ENCODE data around the gene PPP1R3G.

Gene PPP1R3G

DNA sequence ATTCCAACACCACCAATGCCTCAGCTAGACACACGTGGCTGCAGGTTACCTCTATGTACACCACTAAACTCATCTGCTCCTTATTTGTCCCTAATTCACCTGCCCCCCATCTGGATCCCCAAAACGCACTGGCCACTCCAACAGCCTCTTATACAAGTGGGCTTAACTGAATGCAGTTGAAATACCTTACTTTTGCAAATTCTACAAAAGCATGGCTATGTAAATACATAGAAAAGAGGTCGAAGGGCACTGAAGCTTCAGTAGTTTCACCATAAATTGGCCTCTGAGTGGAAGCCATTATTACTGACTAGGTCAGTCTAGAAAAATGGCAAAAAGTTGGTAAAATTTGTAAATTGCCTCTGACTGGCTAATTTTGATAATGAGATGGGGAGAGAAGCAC lies 11.1 kb upstream of the PPP1R3G start:
- no peak for DNase-seq

DNA sequence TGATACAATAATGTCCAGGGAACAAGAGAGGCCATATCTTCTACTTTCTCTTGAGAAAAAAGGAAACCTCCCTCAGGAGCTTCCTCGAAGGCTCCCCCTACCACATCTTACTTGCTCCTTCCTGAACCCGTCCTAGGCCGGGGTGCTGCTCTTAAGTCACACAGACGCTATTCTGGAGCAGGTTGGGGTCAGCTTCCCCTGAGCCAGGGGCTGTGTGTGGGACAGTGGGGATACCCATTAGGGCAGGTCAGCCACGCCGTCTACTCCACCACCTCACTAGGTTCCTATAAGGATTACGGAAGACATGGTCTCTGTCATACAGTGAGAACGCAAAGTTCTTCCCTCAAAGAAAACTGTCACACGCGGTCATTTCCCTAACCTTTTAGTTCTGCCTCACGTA lies 8.2 kb upstream of the PPP1R3G start:
- DNase-seq = no peak

DNA sequence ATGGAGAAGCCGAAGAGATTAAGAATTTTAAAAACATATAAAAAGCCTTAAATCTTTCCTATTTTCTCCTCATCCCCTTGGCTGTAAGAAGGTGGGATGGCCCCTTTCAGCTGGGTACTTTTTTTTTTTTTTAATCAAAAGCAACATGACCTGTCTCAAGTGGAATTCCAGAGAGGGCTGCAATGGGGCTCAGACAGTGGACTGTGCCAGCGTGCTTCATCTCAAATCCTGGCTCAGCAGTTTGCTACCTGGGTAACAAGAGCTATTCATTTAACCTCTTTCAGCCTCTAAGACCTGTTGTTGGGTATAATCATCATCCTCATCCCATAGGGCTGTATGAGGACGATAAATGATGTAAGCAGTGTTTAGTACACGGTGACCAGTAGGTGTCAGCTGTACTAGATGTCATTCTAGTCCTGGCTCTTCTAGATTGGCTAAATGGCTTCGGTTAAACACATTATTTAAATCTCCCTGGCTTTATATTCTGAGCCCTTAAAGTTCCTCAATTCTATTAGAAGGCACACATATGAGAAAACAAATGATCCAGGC lies 6.9 kb upstream of the PPP1R3G start:
- no peak for DNase-seq

DNA sequence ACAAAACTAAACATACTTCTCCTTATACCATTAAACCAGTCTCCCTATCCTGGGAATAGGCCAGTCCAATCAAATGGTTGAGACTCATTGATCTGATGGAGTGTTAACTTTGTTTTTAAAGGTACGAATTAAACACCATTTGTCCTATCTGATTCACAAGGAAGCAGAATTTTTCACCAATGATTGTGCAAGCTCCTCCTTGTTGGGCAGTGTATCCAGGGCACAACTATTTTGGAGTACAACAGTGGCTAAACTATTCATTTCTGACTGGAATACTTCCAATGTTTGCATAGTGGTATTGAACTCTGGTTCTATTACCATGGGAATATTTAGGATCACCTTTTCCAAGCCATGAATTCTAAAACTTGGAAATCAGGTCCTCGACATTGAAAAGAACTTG lies 5.4 kb upstream of the PPP1R3G start:
- no peak for DNase-seq

DNA sequence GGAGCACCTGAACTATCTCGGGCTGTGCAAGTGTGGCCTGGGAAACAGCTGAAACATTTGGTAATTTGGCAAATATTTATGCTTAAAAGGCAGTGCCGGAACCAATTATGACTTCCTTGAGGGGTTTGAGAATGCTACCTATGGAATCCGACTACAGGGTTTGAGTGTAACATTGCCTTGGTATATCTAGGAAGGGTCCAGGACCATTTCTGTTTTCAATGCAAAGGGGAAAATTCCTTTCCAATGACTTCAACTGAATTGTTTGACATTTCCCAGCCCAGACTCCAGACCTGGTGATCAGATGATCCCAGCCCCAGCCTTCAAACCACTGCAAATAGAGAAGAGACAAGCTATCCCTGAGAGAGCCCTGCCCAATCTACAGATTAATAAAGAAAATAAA lies 4.6 kb upstream of the PPP1R3G start:
- no peak for DNase-seq

DNA sequence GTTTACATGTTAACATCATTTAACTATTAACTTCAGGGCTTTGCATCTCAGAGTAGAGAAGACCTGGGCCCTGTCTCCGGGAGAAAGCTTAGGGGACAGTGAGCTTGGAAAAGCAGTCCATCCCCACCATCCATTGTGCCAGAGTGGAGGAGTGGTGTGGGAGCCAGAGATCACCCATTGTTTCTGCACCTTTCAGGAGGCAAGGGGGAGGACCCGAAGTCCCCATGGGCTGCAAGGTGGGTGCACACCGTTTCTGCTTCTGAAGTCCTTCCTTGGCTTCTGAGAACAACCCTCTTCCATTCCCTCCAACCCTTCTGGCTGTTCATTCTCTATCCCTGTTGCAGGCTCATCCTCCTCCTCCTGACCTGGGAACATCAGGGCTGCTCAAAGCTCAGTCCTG lies 4.0 kb upstream of the PPP1R3G start:
- no peak for DNase-seq

DNA sequence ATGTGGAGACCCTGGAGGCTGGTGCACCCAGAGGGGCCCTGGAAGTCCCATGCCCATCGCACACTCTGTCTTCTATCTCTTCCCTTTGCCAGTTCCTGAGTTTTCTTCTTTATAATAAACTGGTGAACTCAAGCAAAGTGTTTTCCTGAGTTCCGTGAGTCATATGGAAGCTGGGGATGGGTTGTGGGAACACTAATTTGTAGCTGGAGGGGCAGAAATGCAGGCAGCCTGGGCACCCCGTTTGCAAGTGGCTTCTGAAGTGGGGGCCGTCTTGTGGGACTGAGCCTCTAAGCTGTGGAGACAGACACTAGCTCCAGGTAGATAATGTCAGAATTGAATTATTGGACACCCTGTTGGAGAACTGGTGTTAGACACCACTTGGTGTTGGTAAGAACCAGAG lies 3.2 kb upstream of the PPP1R3G start:
- no peak for DNase-seq

DNA sequence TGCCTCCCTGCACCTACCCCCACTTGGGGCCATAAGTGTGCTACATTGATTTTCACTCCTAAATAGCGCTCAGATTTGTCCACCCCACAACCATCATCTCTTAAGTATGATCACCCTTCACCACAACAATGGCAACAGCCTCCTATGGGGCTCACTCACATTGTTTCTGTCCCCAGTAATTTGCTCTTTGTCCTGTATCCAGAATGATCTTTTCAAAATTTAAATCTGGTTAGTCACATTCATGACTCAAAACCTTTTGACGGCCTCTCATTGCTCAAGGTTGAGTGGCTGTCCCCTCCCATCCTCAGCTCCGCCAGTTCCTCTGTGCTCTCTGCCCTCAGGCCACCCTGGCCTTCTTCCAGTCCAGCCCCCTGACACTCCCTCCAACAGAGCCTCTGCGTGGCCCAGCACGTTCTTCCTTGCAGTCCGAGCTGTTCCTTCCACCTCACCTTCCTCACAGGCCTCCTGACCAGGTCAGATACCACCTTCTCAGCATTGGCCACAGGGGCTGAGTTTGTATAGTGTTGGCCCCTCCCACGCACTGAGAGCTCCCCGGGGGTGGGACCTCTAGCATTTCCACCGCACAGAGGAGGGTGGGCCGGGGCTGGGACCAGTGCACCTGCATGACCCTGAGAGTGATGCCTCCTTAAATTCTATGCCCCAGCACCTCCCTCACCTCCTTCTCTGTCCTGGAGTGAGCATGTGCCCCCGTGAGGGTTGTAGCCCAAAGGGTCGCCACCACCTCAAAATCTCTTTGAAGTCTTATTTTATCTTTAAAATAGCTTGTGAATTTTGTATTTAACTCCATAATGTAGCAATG lies 2.4 kb upstream of the PPP1R3G start:
- no peak for DNase-seq

DNA sequence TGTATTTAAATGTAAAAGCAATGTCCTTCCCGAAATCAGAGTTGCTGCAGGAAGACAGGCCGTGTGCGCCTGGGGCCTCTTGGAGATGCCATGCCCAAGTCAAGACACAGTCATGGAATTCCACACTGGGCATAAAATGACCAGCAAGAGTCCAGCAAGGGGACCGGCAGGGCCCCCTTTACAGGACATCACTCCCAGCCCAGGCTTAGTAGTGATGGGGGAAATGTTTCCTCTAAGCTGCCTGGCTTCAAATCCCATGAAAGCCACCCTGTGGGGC lies 1.9 kb upstream of the PPP1R3G start:
- no peak for DNase-seq

DNA sequence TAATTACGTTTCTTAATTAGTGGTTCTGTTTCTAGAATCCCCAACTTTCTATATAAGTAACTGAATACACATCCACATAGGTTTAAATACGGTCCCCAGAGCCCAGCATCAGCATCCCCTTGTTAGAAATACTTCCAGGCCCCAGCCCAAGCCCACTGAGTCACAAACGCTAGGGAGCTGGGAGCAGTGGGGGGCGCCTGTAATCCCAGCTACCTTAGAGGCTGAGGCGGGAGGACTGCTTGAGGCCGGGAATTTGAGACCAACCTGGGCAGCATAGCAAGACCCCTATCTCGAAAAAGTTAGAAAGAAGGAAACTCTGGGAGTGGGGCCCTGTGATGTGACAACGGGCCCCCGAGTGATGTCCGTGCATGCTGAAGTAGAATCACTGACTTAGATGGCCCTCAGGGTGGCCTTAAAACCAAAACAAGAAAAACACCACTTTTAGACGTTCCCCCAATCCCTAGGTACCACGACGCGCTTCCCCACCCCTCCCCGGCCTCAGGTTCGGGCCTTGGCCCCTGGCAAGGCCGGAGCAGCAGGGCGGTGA lies 1.3 kb upstream of the PPP1R3G start:
- DNase-seq = no peak

DNA sequence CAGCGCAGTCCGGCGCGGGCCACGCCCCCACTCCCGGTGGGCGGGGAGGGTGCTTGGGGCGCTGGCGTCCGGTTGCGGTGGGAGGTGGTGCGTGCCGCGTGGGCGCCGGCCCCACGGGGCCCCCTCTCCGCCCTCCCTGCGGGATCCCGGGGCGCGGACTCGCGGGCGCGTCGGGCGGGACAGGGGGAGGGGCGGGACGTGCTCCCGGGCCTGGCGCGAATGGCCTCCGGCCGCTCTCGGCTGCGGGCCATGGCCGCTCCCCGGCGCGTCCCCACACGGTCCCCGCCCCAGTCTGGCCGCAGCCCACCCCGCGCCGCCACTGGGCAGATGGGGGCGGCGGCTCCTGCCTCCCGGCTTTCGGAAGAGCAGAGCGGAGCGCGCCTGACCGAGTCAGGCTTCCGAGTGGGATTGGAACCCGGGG lies 771 bp upstream of the PPP1R3G start:
- no peak for DNase-seq

DNA sequence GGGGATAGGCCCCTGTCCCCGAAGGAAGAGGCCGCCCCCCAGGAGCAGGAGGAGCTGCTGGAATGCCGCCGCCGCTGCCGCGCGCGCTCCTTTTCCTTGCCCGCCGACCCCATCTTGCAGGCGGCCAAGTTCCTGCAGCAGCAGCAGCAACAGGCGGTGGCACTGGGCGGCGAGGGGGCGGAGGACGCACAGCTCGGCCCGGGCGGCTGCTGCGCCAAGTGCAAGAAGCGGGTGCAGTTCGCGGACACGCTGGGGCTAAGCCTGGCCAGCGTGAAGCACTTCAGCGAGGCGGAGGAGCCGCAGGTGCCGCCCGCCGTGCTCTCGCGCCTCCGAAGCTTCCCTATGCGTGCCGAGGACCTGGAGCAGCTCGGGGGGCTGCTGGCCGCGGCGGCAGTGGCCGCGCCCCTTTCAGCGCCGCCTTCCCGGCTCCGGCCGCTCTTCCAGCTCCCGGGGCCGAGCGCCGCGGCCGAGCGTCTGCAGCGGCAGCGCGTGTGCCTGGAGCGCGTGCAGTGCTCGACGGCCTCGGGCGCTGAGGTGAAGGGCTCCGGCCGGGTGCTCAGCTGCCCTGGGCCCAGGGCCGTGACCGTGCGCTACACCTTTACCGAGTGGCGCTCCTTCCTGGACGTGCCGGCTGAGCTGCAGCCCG lies 630 bp downstream of the PPP1R3G start:
- no peak for DNase-seq

DNA sequence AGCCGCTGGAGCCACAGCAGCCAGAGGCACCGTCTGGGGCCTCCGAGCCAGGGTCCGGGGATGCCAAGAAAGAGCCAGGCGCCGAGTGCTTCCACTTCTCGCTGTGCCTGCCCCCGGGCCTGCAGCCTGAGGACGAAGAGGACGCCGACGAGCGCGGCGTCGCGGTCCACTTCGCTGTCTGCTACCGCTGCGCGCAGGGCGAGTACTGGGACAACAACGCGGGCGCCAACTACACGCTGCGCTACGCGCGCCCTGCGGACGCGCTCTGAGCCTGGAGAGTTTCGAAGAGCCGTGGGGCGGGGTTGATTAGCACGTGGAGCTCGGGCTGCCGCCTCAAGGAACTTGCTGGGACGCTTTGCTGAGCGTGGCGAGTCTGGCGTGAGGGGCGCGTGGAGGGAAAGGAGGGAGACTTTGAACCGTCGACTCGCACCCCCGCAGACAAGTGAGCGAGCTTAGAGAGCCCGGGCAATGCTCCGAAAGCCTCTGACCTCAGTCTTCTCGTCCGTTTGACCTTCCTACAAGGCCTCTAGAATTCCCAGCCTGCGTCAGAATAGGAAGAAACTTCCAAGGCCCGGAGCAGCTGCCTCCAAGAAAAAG lies 1.3 kb downstream of the PPP1R3G start:
- no peak for DNase-seq

DNA sequence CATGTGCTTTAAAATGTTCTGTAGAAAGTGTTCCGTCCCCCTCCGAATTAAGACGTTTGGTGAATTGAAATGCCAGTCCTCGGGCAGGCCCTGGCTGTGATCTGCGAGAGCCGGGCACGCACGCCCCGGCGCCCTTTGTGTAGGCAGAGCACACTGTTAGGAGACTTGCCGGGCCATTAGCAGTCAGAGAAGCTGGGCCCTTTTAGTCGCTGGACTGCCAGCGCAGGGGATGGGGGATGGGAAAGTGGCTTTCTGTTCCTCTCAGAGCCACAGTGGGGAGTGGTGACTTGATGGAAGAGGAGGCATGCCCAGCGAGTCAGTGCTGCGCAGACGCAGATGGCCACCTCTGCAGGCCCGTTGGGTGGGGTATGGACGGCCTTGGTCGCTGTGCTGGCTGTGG lies 2.2 kb downstream of the PPP1R3G start:
- no peak for DNase-seq

DNA sequence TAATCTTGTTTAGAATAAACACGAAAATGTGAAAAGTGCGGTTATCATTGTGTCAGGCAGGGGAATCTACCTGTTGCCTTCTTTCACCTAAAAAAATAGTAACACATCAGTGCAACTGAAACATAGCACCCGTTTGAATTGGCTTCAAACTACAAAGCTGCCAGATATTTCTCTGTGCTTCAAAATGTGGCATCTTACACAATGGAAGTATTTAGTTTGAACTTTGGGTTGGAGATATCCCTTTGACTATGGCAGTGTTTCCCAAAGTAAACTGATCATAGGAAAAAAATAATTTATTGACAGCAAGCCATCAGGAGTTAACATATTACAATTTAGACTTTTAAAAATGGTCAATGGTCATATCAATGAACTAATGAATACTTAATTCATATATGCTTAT lies 3.6 kb downstream of the PPP1R3G start:
- DNase-seq = no peak

DNA sequence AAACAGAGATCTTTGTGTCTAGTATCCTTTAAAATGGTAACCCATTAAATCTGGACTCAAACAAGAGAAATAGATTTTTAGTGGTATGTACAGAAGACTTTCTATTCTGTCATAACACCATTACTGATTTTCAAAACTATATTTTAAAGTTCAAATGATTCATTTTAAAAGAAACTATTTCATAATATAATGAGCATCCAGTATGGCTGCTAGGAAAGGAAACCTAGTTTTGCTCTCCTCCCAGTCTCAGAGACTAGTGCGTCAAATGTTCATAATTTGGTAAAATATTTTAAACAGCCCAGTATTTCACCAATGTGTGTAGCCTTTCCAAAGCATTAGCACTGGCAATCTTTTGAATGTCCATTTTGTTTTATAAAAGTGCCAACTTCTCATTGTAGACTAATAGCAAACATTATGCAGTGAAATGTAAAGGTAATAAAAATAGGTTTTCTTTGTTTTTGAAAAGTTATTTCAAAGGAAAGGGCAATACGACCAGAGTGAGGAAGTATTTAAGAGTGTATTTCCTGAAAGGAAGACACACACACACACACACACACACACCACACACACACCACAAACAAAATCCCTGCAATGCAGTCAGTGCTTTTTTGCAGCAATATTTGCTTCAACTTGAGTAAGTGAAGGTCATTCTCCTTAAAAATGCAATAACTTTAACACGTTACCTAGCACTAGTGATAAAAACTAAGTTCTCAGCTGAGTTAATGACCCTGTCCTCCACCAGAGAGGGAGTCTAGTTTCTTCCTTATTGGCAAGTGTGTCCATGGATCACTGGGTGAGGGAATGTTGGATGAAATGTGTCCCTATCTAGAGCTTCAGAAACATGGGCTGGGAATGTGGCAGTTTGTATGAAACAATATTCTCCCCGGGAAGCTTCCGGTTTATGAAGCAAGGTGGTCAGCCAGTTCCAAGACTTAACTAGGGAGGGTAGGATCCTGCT lies 4.6 kb downstream of the PPP1R3G start:
- DNase-seq = no peak

DNA sequence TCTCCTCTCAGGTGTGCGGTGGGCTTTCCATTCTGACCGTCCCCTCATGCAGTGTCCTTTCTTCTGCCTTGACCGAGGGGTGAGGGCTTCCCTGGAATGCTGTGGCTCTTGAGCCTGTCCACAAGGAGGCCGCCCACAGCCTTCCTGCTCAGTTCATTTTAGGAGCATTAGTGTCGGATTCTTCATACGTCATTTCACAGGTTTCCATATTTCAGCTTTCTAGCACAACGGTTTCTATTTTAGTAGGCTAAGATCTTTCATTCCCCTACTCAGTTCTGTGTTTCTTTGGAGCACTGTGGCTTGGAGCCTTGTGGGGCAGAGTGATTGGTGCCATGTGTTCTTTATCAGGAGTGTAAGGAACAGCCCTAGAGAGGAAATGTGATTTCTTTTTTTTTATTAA lies 5.5 kb downstream of the PPP1R3G start:
- DNase-seq = no peak

DNA sequence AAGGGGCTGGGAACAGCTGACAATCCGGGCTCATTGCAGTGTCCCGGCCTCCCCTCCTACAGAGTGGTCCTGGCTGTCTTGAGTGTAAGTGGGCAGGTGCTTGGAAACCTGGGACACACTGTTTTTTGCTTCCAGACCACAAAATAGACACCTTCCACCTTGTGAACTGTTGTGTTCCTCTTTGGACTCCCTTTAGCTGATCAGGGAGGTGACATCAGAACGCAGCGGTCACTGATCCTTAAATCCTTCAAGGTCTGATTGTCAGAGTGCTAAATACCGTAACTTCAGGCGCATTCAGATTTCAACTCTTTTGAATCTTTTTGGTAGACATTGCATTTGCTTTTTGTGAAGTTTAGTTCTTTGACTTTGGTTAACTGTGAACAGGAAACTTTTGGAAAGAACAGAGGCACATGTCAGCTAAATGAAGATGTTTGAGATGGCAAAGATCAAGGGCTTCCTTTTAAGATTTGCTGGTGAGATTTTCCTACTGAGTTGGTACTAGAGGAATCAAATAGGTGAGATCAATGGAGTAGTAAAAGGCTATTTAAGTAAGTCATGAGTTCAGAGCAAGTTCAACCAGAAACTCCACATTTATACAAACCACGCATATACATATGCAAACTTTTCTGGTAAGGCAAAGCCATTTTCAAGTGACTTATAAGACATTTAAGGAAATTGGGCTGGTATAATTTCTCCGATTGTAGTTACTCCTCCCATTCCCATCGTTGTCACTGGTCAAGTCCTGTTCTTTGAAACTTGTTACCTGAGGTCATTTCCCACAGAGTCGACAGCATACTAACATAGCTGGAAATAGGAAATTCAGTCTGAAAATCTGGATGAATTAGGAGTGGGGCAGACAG lies 6.3 kb downstream of the PPP1R3G start:
- no peak for DNase-seq

DNA sequence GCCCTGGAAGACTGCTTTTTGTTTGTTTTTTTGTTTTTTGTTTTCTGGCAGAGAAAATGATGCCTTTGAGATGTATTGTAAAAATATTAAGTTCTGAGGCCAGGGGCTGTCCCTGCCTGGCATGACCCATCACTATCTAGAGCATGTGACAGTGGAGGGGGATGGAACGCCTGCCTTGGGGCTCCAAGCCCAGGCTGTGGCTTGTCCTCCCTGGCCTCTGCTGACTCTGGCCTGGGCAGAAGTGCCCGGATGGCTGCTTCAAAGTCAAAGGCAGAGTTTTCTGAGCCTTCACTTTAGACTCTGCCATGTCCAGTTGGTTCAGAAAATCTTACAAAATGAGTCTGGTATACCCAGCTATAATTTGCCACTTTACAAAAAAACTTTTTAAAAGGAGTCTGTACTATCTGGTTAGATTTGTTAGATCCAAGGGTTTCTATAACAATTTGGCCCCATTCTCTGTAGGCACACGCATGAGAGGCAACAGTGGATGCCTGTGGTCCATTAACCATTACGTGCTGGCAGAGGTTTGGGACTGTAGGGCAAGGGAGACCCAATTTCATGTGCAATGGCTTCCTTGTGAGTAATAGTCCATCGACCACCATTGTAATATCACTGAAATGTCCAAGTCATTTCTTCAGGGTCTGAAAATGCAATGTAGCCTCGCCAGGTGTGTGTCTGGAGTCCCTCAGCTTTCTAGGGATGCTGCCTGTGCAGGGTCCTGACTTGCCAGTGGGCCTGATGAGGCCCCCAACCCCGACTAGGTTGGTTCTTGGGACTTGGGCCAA lies 8.3 kb downstream of the PPP1R3G start:
- DNase-seq = no peak

DNA sequence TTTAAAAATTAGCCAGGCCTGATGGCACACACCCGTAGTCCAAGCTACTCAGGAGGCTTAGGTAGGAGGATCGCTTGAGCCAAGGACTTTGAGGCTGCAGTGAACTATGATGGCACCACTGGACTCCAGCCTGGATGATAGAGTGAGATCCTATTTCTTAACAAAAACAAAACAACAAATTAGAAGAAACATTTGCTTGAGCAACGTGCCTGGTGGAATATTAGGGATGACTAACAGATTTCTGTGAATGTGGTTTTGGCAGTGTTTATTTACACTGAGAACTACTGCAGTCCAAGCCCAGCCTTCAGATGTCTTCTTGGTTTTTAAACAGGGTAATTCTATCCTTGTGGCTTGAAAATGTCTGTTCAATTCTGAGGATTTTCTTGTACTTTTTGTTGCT lies 9.2 kb downstream of the PPP1R3G start:
- DNase-seq = no peak

DNA sequence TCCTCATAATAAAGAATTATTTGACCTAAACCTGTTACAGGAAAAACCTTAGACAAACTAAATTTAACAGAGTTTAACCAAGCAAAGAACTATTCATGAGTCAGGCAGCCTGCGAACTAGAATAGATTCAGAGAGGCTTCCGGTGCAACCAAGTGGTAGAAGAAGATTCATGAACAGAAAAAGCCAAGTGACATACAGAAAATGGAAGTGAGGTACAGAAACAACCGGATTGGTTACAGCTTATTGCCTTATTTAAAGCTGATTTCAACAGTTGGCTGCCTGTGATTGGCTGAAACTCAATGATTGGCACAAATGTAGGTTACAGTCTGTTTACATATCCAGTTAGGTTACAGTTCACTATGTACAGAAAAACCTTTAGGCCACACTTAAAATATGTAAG lies 10.1 kb downstream of the PPP1R3G start:
- DNase-seq = no peak

Data from NCI-H187 (cell line).